Natural killer cell (primary cell): ENCODE data around the gene ELF5. TPM values are rescaled to one million over a fixed set of nuclear protein-coding genes. Genes with fewer than 3 reads are reported as not detected.

Source experiments
- ATAC-seq, 3 donors: fragments of 150-1000 bp in 2 of 3; fragments of 200-7000 bp in 1 of 3; cut with Tn5 transposase; 1 replicate in 1 of 3; 2 replicates in 2 of 3; pipeline ENCODE4 v1.10.0; 2021; ENCODE audit warnings: mild to moderate bottlenecking in 2 of 3, moderate library complexity in 2 of 3
- DNase-seq, 2 donors: peaks; one replicate each; pipeline versions ENCODE4 v3.0.0 to v3.0.0-alpha.2; 2013 to 2021; ENCODE audit warnings: mixed read lengths in 1 of 2
- H3K27ac ChIP-seq: one replicate; pipeline ENCODE4 v1.5.1; 2013; ENCODE audit warnings: mild to moderate bottlenecking, low read length
- H3K27me3 ChIP-seq: one replicate; pipeline ENCODE4 v1.6.1; 2013; ENCODE audit warnings: low read length; ENCODE audit not compliant: control insufficient read depth, insufficient read depth
- H3K36me3 ChIP-seq: one replicate; pipeline ENCODE4 v1.6.1; 2013; ENCODE audit warnings: low read length; ENCODE audit not compliant: control insufficient read depth, insufficient read depth
- H3K4me1 ChIP-seq: one replicate; pipeline ENCODE4 v1.6.1; 2013; ENCODE audit warnings: low read length; ENCODE audit not compliant: control insufficient read depth, insufficient read depth
- H3K4me3 ChIP-seq: one replicate; pipeline ENCODE4 v1.5.1; 2013; ENCODE audit warnings: low read length
- H3K9me3 ChIP-seq: one replicate; pipeline ENCODE4 v1.6.1; 2013; ENCODE audit warnings: low read length; ENCODE audit not compliant: control insufficient read depth, insufficient read depth
- H3K27ac Mint-ChIP-seq, 2 donors: one replicate each; pipeline ENCODE4 v1.8.0; 2022; ENCODE audit warnings: mild to moderate bottlenecking in 2 of 2, mixed read lengths in 2 of 2, moderate library complexity in 1 of 2
- H3K27me3 Mint-ChIP-seq, 2 donors: one replicate each; pipeline ENCODE4 v1.8.0; 2022; ENCODE audit warnings: low read depth in 2 of 2, mixed read lengths in 2 of 2
- H3K36me3 Mint-ChIP-seq: one replicate; pipeline ENCODE4 v1.8.0; 2022; ENCODE audit warnings: mixed read lengths
- H3K4me1 Mint-ChIP-seq, 2 donors: one replicate each; pipeline ENCODE4 v1.8.0; 2022; ENCODE audit warnings: mixed read lengths in 2 of 2
- H3K4me3 Mint-ChIP-seq: one replicate; pipeline ENCODE4 v1.8.0; 2022; ENCODE audit warnings: mild to moderate bottlenecking, moderate library complexity, mixed read lengths
- H3K9me3 Mint-ChIP-seq, 2 donors: one replicate each; pipeline ENCODE4 v1.8.0; 2022; ENCODE audit warnings: mixed read lengths in 2 of 2
- WGBS: methylation state at CpG from one replicate; pipeline ENCODE4 v1.1.7; 2013; ENCODE audit warnings: missing lambda C conversion rate; ENCODE audit not compliant: insufficient coverage; 5-methylcytosine and 5-hydroxymethylcytosine counted together
- intact Hi-C: fragments of 100-400 bp; cut with micrococcal nuclease; formaldehyde crosslinking; loops from one replicate; pipeline ENCODE4 v1.14.2; 2022
- total RNA-seq, 4 donors: library from RNA; stranded (reverse); fragments of 120-200 nt in 1 of 4; gene quantifications; one replicate each; pipeline versions ENCODE4 v1.2.3 to v1.2.4, GENCODE V29; 2013 to 2022
- TF ChIP-seq, protein P1 (sequence below): fragments of 200-600 bp; IDR thresholded peaks from one replicate; pipeline ENCODE4 v1.8.0; 2022; ENCODE audit warnings: antibody characterized with exemption

Gene ELF5
- total RNA-seq, 3 donors from 2014 or later (not counting 1 experiment from before 2014, with no cell fraction given): not detected

DNA sequence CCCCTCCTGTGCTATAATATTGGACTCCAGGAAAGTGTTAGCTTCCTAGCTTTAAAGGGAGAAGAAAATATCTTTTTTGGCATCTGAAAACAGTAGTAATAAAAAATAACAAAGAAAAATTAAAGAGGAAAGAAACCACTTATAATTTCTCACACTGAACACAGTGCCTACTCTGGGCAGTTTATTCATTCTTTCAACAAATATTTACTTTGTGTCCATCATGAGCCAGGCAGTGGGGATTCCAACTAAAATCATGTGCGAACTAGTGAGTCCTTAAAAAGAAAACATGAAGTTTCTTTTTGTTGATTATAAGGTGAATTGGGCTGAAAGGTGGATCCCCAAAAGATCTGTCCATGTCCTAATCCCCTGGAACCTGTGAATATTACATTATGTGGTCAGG, 16.0 kb upstream of the ELF5 start:
- DNase-seq (no peak), ATAC-seq (no peak)
- no peaks in the 10 kb centered on the region for H3K9me3 ChIP-seq
- Mint-ChIP-seq H3K9me3 (peaks cover under 1 to 1% of the 10 kb centered on the region in 2 donors), H3K36me3 (no peaks in the 10 kb centered on the region), H3K4me3 (no peak overlapping the region), H3K4me1 (no peaks in the 10 kb centered on the region), H3K27me3 (peaks cover 8 to 11% of the 10 kb centered on the region in 2 donors), H3K27ac (no peak overlapping the region)
- no peak overlapping the region for H3K27ac ChIP-seq
- WGBS: 93% methylated on average over 1 of the region's 1 CpG
- H3K4me1 ChIP-seq: no peaks in the 10 kb centered on the region
- intact Hi-C loops: no loop called here
- TF ChIP-seq, protein P1, sequence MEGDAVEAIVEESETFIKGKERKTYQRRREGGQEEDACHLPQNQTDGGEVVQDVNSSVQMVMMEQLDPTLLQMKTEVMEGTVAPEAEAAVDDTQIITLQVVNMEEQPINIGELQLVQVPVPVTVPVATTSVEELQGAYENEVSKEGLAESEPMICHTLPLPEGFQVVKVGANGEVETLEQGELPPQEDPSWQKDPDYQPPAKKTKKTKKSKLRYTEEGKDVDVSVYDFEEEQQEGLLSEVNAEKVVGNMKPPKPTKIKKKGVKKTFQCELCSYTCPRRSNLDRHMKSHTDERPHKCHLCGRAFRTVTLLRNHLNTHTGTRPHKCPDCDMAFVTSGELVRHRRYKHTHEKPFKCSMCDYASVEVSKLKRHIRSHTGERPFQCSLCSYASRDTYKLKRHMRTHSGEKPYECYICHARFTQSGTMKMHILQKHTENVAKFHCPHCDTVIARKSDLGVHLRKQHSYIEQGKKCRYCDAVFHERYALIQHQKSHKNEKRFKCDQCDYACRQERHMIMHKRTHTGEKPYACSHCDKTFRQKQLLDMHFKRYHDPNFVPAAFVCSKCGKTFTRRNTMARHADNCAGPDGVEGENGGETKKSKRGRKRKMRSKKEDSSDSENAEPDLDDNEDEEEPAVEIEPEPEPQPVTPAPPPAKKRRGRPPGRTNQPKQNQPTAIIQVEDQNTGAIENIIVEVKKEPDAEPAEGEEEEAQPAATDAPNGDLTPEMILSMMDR: no peak
- no peaks in the 10 kb centered on the region for H3K36me3 ChIP-seq
- H3K27me3 ChIP-seq: no peaks in the 10 kb centered on the region
- H3K4me3 ChIP-seq: no peak overlapping the region

DNA sequence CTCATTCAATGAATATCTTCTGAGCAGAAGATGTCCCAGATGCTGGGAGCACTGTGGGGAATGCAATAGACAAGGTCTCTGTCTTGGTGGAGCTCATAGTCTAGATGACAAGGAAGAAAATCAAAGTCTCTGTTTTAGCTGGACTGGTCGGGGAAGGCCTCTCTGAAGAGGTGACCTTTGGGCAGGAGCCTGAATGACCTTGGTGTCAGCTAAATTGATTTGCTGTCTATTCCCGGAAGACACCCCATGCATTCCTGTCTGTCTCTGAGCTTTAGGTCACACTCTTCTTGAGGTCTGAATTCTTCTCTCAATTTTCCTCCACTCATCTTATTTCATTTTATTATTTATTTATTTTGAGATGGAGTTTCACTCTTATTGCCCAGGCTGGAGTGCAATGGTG, 14.5 kb upstream of the ELF5 start:
- no peak for ATAC-seq
- no peak overlapping the region for H3K4me3 ChIP-seq
- Mint-ChIP-seq H3K9me3 (no peaks in the 10 kb centered on the region), H3K27me3 (peaks cover 8 to 10% of the 10 kb centered on the region in 2 donors), H3K4me3 (no peak overlapping the region), H3K4me1 (no peaks in the 10 kb centered on the region), H3K36me3 (no peaks in the 10 kb centered on the region), H3K27ac (no peak overlapping the region)
- TF ChIP-seq, protein P1: no peak
- H3K27me3 ChIP-seq: no peaks in the 10 kb centered on the region
- intact Hi-C loops: no loop called here
- H3K36me3 ChIP-seq: no peaks in the 10 kb centered on the region
- WGBS: 91% methylated on average over 2 of the region's 2 CpGs
- no peak for DNase-seq
- H3K9me3 ChIP-seq: no peaks in the 10 kb centered on the region
- H3K4me1 ChIP-seq: no peaks in the 10 kb centered on the region
- H3K27ac ChIP-seq: no peak overlapping the region

DNA sequence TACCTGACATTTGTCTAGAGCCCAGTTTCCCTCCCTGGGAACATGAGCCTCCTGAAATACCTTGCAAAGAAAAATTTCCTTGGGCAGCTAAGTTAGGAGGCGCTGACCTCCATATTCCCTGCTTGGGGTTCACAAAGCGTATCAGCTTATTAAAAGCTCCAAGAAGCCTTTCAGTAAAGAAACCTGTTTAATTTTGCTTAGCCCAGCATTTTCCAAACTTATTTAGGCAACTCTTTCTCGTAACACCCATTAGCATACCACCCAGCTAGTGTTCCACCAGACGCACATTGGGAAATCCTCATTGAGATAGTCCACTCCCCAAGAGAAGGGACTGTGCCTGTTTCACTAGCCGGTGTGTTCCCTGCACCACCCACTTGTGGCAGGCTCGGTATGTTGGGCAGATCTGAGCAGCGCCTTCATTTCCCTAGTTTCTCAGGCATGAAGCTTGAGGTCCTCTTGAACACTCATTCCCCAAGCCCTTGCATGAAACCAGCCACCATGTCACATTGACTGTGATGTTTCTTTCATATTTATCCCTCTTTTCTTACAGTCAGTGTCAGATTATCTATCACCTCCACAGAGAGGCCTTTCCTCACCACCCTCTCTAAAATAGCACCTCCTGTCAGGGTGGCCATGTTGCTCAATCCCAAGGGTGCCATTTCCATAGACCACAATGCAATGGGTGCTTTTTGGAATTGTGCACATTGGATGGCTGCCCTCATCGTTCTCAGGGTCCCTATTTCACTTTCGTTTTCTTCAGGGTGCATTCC, 12.5 kb upstream of the ELF5 start:
- H3K4me3 Mint-ChIP-seq: no peak overlapping the region

More for the DNA sequence above, 12.5 kb upstream of the ELF5 start:
- H3K36me3 Mint-ChIP-seq: no peaks in the 10 kb centered on the region
- DNase-seq (no peak), ATAC-seq (no peak)
- TF ChIP-seq, protein P1: no peak
- no peak overlapping the region for H3K27ac Mint-ChIP-seq
- Histone ChIP-seq H3K27me3 (no peaks in the 10 kb centered on the region), H3K27ac (no peak overlapping the region), H3K4me1 (no peaks in the 10 kb centered on the region), H3K4me3 (no peak overlapping the region), H3K9me3 (no peaks in the 10 kb centered on the region), H3K36me3 (no peaks in the 10 kb centered on the region)
- WGBS: 89% methylated on average over 9 of the region's 9 CpGs
- peaks cover 6 to 8% of the 10 kb centered on the region in 2 donors for H3K27me3 Mint-ChIP-seq
- intact Hi-C loops: no loop called here
- no peaks in the 10 kb centered on the region for H3K9me3 Mint-ChIP-seq
- H3K4me1 Mint-ChIP-seq: no peaks in the 10 kb centered on the region
